HUES48 (cell line): ENCODE data around the gene OAS2.

Experiments used
- H3K27ac ChIP-seq: one replicate; pipeline ENCODE4 v1.7.0; 2013; ENCODE audit warnings: low read depth, low read length, inconsistent platforms
- H3K27me3 ChIP-seq: 2 replicates; pipeline ENCODE4 v1.6.1; 2013; ENCODE audit warnings: mild to moderate bottlenecking, low read length; ENCODE audit not compliant: control insufficient read depth, insufficient read depth
- H3K36me3 ChIP-seq: 2 replicates; pipeline ENCODE4 v1.6.1; 2013; ENCODE audit warnings: low read length; ENCODE audit not compliant: control insufficient read depth, insufficient read depth
- H3K4me1 ChIP-seq: 2 replicates; pipeline ENCODE4 v1.6.1; 2013; ENCODE audit warnings: mild to moderate bottlenecking, low read length; ENCODE audit not compliant: control insufficient read depth, insufficient read depth
- H3K4me3 ChIP-seq: 2 replicates; pipeline ENCODE4 v1.5.1; 2013; ENCODE audit warnings: mild to moderate bottlenecking, low read depth, low read length
- H3K9ac ChIP-seq: 2 replicates; pipeline ENCODE4 v1.6.1; 2013; ENCODE audit warnings: mild to moderate bottlenecking, low read depth, low read length, moderate library complexity
- H3K9me3 ChIP-seq: 2 replicates; pipeline ENCODE4 v1.6.1; 2013; ENCODE audit warnings: low read length; ENCODE audit not compliant: control insufficient read depth, insufficient read depth

The OAS2 gene

GRCh38 chr12:112969547-112970306 is 8.6 kb upstream of the OAS2 start:
- Histone ChIP-seq H3K27me3 (no peaks in the 10 kb centered on the region), H3K4me1 (no peaks in the 10 kb centered on the region), H3K36me3 (no peaks in the 10 kb centered on the region), H3K4me3 (no peak overlapping the region), H3K9me3 (no peaks in the 10 kb centered on the region), H3K9ac (no peak overlapping the region), H3K27ac (no peak overlapping the region)

DNA sequence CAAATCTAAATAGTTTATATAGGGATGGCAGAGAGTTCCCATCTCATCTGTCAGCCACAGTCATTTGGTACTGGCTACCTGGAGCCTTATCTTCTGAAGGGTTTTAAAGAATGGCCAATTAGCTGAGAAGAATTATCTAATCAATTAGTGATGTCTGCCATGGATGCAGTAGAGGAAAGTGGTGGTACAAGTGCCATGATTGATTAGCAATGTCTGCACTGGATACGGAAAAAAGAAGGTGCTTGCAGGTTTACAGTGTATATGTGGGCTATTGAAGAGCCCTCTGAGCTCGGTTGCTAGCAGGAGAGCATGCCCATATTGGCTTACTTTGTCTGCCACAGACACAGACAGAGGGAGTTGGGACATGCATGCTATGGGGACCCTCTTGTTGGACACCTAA is 7.9 kb upstream of the OAS2 start:
- H3K27me3 ChIP-seq: no peaks in the 10 kb centered on the region
- no peak overlapping the region for H3K4me3 ChIP-seq
- H3K27ac ChIP-seq: no peak overlapping the region
- H3K9me3 ChIP-seq: no peaks in the 10 kb centered on the region
- H3K9ac ChIP-seq: no peak overlapping the region
- no peaks in the 10 kb centered on the region for H3K4me1 ChIP-seq
- no peaks in the 10 kb centered on the region for H3K36me3 ChIP-seq

DNA sequence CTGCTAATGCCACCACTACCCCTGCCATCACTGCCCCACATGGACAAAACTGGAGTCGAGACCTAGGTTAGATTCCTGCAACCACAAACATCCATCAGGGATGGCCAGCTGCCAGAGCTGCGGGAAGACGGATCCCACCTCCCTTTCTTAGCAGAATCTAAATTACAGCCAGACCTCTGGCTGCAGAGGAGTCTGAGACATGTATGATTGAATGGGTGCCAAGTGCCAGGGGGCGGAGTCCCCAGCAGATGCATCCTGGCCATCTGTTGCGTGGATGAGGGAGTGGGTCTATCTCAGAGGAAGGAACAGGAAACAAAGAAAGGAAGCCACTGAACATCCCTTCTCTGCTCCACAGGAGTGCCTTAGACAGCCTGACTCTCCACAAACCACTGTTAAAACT is 7.1 kb upstream of the OAS2 start:
- Histone ChIP-seq H3K27ac (no peak overlapping the region), H3K4me3 (no peak overlapping the region), H3K9ac (no peak overlapping the region), H3K36me3 (no peaks in the 10 kb centered on the region), H3K27me3 (no peaks in the 10 kb centered on the region), H3K9me3 (no peaks in the 10 kb centered on the region), H3K4me1 (no peaks in the 10 kb centered on the region)

DNA sequence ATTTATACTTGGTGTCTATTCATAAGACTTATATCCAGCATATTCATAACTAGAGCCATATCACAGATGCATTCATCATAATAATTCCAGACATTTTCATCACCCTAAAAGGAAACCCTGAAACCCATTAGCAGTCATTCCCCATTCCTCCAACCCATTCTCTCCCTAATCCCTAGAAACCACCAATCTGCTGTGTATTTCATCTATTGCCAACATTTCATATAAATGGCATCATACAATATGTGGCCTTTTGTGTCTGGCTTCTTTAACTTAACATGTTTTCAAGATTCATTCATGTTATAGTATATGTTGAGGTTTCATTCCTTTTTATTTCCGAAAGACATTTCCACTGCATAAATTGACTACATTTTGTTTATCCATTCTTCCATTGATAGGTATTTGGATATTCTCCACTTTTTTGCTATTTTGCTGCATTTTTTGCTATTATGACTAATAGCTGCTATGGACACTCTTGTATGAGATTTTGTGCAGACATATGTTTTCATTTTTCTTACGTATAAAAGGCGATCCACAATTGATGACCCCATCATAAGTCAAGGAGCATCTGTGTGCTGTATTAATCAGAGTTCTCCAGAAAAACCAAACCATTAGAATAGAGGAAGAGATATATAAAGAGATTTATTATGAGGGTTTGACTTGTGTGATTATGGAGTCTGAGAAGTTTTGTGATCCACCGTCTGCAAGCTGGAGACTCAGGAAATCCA is 5.1 kb upstream of the OAS2 start:
- H3K4me1 ChIP-seq: no peaks in the 10 kb centered on the region
- no peak overlapping the region for H3K9ac ChIP-seq
- H3K9me3 ChIP-seq: no peaks in the 10 kb centered on the region
- no peak overlapping the region for H3K4me3 ChIP-seq
- H3K27ac ChIP-seq: no peak overlapping the region
- H3K36me3 ChIP-seq: no peaks in the 10 kb centered on the region
- H3K27me3 ChIP-seq: no peaks in the 10 kb centered on the region

GRCh38 chr12:112973818-112974231 is 4.5 kb upstream of the OAS2 start:
- Histone ChIP-seq H3K4me3 (no peak overlapping the region), H3K27ac (no peak overlapping the region), H3K4me1 (no peaks in the 10 kb centered on the region), H3K9ac (no peak overlapping the region), H3K9me3 (no peaks in the 10 kb centered on the region), H3K36me3 (no peaks in the 10 kb centered on the region), H3K27me3 (no peaks in the 10 kb centered on the region)

DNA sequence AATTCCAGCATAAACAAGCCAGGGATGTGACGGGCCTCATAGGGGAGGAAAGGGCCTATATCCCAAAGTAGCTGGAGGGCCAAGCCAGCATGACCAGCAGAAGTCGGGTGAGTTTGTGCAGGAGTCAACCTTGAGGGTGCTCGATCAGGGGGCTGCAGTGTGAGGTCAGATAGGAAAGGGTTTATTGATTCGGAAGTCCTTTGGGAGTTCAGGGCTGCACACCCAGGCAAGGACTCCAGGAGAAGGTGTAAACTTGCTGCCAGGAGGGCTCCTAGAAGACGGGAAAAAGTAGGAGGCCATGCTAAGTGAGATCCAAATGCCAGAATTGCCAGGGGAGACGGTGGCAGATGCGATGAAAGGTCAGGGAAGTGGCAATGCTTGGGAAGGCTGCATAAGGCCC is 3.4 kb upstream of the OAS2 start:
- H3K9ac ChIP-seq: no peak overlapping the region
- H3K9me3 ChIP-seq: no peaks in the 10 kb centered on the region
- no peak overlapping the region for H3K27ac ChIP-seq
- no peaks in the 10 kb centered on the region for H3K27me3 ChIP-seq
- no peak overlapping the region for H3K4me3 ChIP-seq
- H3K36me3 ChIP-seq: no peaks in the 10 kb centered on the region
- no peaks in the 10 kb centered on the region for H3K4me1 ChIP-seq

DNA sequence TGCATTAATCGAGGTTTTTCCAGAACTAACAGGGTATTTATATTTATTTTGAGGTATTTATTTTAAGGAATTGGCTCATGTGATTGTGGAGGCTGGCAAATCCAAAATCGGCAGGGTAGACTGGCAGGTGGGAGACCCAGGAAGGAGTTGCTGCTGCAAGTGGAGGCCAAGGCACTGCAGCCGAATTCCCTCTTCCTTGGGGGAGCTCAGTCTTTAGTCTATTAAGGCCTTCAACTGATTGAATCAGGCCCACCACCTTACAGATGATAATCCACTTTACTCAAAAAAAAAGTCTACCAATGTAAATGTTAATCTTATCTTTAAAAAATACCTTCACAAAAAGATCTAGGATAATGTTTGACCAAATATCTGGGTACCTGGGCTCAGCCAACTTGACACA is 1.2 kb upstream of the OAS2 start:
- H3K9me3 ChIP-seq: no peaks in the 10 kb centered on the region
- H3K27me3 ChIP-seq: no peaks in the 10 kb centered on the region
- H3K36me3 ChIP-seq: no peaks in the 10 kb centered on the region
- no peaks in the 10 kb centered on the region for H3K4me1 ChIP-seq
- no peak overlapping the region for H3K27ac ChIP-seq
- no peak overlapping the region for H3K4me3 ChIP-seq
- H3K9ac ChIP-seq: no peak overlapping the region

GRCh38 chr12:112977641-112978040 is 678 bp upstream of the OAS2 start:
- Histone ChIP-seq H3K27me3 (no peaks in the 10 kb centered on the region), H3K36me3 (no peaks in the 10 kb centered on the region), H3K4me1 (no peaks in the 10 kb centered on the region), H3K9me3 (no peaks in the 10 kb centered on the region), H3K9ac (no peak overlapping the region), H3K27ac (no peak overlapping the region), H3K4me3 (no peak overlapping the region)

DNA sequence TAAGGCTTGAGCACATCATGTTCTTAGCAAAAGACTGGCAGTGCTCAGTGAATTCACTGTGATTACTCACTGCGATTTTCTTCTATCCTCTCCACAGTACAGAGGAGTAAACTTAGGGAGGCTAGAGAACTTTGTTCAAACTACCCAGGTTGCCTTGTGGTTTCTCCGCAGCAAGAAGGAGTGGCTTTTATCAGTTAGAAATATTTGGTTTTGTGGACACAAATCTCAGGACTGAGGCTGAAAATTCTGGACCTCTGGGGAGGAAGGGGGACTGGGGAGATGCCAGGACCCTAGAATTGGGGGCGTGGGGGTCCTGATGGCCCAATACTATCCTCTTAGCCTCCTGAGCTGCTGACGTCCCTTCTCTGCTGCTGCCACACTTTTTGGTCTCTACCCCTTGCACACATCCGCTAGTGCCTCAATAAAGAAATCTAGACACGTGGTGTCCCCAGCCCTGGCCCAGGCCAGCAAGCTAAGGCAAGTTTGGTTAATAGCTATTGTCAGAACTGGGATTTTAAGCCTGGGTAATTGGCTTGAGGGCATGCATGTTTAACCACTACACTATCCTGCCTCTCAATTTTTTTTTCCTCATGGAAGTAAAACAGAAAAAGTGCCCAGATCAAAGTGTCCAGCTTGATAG is 842 bp downstream of the OAS2 start:
- Histone ChIP-seq H3K27me3 (no peaks in the 10 kb centered on the region), H3K4me1 (no peaks in the 10 kb centered on the region), H3K9ac (no peak overlapping the region), H3K4me3 (no peak overlapping the region), H3K9me3 (no peaks in the 10 kb centered on the region), H3K36me3 (no peaks in the 10 kb centered on the region), H3K27ac (no peak overlapping the region)

- no peak overlapping the region for H3K27ac ChIP-seq
- no peak overlapping the region for H3K9ac ChIP-seq
- no peaks in the 10 kb centered on the region for H3K9me3 ChIP-seq
- no peaks in the 10 kb centered on the region for H3K4me1 ChIP-seq
- H3K4me3 ChIP-seq: no peak overlapping the region
- no peaks in the 10 kb centered on the region for H3K27me3 ChIP-seq
- no peaks in the 10 kb centered on the region for H3K36me3 ChIP-seq
These were observed 2.3 kb downstream of the OAS2 start for GRCh38 chr12:112980491-112981158.
